DND-41 (cell line): ENCODE data around the gene PROM2.

ENCODE experiments used
- ATAC-seq: fragments of 200-7000 bp; cut with Tn5 transposase; 3 replicates; pipeline ENCODE4 v1.9.1; 2021; ENCODE audit warnings: low read depth; ENCODE audit not compliant: insufficient read depth
- DNase-seq: peaks from one replicate; pipeline ENCODE4 v3.0.0-alpha.2; 2020
- H2AFZ ChIP-seq: 2 replicates; pipeline ENCODE4 v1.6.0; 2012; ENCODE audit warnings: low read depth, low read length
- H3K27ac ChIP-seq: 2 replicates; pipeline ENCODE4 v1.5.1; 2012; ENCODE audit warnings: low read length, inconsistent platforms
- H3K27me3 ChIP-seq: fragments of 200-600 bp; sonication (generic); 2 replicates; pipeline ENCODE4 v1.6.0; 2012; ENCODE audit warnings: low read length, mild to moderate bottlenecking, inconsistent platforms; ENCODE audit not compliant: insufficient read depth, poor library complexity
- H3K36me3 ChIP-seq: 2 replicates; pipeline ENCODE4 v1.5.1; 2012; ENCODE audit warnings: low read length, inconsistent platforms; ENCODE audit not compliant: insufficient read depth
- H3K4me1 ChIP-seq: 2 replicates; pipeline ENCODE4 v1.5.1; 2012; ENCODE audit warnings: mild to moderate bottlenecking, low read length; ENCODE audit not compliant: insufficient read depth
- H3K4me2 ChIP-seq: 2 replicates; pipeline ENCODE4 v1.6.0; 2012; ENCODE audit warnings: mild to moderate bottlenecking, moderate library complexity, low read length, inconsistent platforms; ENCODE audit not compliant: insufficient read depth
- H3K4me3 ChIP-seq, 2 experiments: fragments of 200-600 bp in 1 of 2; shearing (Covaris generic) in 1 of 2; 2 replicates each; pipeline ENCODE4 v1.5.1; 2012 to 2016; ENCODE audit warnings: inconsistent platforms in 2 of 2, low read length in 2 of 2, mild to moderate bottlenecking in 2 of 2, low read depth in 1 of 2, moderate library complexity in 1 of 2
- H3K79me2 ChIP-seq: 2 replicates; pipeline ENCODE4 v1.6.0; 2012; ENCODE audit warnings: low read length, inconsistent platforms; ENCODE audit not compliant: insufficient read depth
- H3K9ac ChIP-seq: 2 replicates; pipeline ENCODE4 v1.6.0; 2012; ENCODE audit warnings: low read depth, mild to moderate bottlenecking, inconsistent platforms, low read length, moderate library complexity
- H3K9me3 ChIP-seq: 2 replicates; pipeline ENCODE4 v1.5.1; 2012; ENCODE audit warnings: low read length, moderate library complexity, mild to moderate bottlenecking, inconsistent platforms; ENCODE audit not compliant: insufficient read depth, severe bottlenecking
- H4K20me1 ChIP-seq: 2 replicates; pipeline ENCODE4 v1.6.0; 2012; ENCODE audit warnings: low read length; ENCODE audit not compliant: insufficient read depth
- EZH2 ChIP-seq: IDR thresholded peaks from 3 replicates; pipeline ENCODE4 v1.6.1; 2012; ENCODE audit warnings: borderline replicate concordance, low read depth, mild to moderate bottlenecking, moderate library complexity, low read length, inconsistent platforms; ENCODE audit not compliant: severe bottlenecking
- TF ChIP-seq, protein P1 (sequence below): IDR thresholded peaks from 2 replicates; pipeline ENCODE4 v1.5.1; 2012; ENCODE audit warnings: borderline replicate concordance, low read length, moderate library complexity, mild to moderate bottlenecking; ENCODE audit not compliant: poor library complexity, severe bottlenecking; ENCODE audit errors: extremely low read depth

Gene PROM2

DNA sequence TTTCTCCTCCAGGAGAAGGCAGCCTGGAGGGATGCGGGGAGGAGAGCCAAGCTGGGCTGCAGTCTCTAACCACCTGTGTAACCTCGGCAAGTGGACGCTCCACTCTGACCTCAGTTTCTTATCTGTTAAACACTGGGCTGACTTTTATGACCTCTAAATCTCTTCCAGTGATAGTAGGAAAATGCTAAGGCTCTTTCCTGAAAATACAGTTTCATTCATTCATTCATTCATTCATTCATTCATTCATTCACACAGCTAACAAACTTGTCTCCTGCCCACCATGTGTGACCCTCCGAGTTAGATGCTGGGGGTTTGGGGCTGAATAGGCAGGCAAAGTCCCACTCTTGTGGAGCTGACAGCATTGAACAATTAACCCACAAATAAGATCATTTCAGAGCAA, 9.3 kb downstream of the PROM2 start:
- H2AFZ ChIP-seq: no peak overlapping the region
- H3K27me3 ChIP-seq: no peaks in the 10 kb centered on the region
- H4K20me1 ChIP-seq: peaks cover 3% of the 10 kb centered on the region; the same call in 1 of the 2 replicates
- H3K4me2 ChIP-seq: no peak overlapping the region
- no peak for ATAC-seq
- TF ChIP-seq EZH2: no peak
- TF ChIP-seq, protein P1, sequence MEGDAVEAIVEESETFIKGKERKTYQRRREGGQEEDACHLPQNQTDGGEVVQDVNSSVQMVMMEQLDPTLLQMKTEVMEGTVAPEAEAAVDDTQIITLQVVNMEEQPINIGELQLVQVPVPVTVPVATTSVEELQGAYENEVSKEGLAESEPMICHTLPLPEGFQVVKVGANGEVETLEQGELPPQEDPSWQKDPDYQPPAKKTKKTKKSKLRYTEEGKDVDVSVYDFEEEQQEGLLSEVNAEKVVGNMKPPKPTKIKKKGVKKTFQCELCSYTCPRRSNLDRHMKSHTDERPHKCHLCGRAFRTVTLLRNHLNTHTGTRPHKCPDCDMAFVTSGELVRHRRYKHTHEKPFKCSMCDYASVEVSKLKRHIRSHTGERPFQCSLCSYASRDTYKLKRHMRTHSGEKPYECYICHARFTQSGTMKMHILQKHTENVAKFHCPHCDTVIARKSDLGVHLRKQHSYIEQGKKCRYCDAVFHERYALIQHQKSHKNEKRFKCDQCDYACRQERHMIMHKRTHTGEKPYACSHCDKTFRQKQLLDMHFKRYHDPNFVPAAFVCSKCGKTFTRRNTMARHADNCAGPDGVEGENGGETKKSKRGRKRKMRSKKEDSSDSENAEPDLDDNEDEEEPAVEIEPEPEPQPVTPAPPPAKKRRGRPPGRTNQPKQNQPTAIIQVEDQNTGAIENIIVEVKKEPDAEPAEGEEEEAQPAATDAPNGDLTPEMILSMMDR: no peak
- H3K36me3 ChIP-seq: no peaks in the 10 kb centered on the region
- H3K4me3 ChIP-seq: no peak overlapping the region
- no peak overlapping the region for H3K9ac ChIP-seq
- H3K9me3 ChIP-seq: no peaks in the 10 kb centered on the region
- H3K79me2 ChIP-seq: no peaks in the 10 kb centered on the region
- DNase-seq: no peak
- no peak overlapping the region for H3K27ac ChIP-seq
- no peaks in the 10 kb centered on the region for H3K4me1 ChIP-seq

DNA sequence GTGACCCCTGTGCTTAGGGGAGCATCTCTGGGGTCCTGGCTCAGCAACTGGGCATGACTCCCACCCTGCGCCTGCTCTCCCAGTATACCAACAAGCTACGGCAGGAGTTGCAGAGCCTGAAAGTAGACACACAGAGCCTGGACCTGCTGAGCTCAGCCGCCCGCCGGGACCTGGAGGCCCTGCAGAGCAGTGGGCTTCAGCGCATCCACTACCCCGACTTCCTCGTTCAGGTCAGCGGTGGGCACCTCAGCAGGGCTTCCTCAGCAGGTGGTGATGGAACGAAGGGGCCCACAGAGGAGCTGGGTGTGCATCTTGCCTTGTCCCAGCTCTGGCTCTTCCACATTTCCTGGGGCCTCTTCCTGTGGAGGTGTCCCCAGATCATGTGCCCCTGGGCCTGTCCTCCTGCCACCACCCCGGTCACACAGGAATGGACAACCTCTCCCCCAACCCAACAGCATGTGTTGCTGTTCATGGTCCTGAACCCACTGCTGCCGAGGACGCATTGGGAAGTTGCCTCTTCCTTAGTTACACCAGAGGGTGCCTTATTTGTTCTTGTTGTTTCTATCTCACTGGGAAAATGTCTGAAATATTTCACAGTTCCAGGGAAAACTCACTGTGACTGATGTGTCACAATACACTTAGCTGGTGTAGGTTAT, 10.8 kb downstream of the PROM2 start:
- H3K9me3 ChIP-seq: no peaks in the 10 kb centered on the region
- DNase-seq (no peak), ATAC-seq (no peak)
- H3K36me3 ChIP-seq: no peaks in the 10 kb centered on the region
- no peaks in the 10 kb centered on the region for H3K79me2 ChIP-seq
- H3K4me2 ChIP-seq: no peak overlapping the region
- H3K4me3 ChIP-seq: no peak overlapping the region
- TF ChIP-seq EZH2: no peak
- TF ChIP-seq, protein P1: no peak
- no peak overlapping the region for H3K27ac ChIP-seq
- H2AFZ ChIP-seq: no peak overlapping the region
- H4K20me1 ChIP-seq: peaks cover 3% of the 10 kb centered on the region; the same call in 1 of the 2 replicates
- no peak overlapping the region for H3K9ac ChIP-seq
- H3K27me3 ChIP-seq: no peaks in the 10 kb centered on the region
- no peaks in the 10 kb centered on the region for H3K4me1 ChIP-seq

DNA sequence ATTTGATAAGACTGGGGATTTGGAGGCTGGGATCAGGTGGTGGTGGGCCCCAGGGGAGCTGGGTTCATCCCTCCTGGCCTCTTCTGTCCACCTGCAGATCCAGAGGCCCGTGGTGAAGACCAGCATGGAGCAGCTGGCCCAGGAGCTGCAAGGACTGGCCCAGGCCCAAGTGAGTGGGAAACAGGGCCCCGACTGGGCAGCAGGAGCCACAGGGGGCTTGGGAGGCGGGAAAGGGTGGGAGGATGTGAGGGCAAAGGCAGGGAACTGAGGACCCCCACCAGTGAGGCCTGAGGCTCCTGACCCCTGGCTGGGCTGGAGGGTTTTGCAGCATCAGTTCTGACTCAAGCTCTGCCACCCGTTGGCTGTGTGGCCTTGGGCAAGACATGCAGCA, 11.3 kb downstream of the PROM2 start:
- no peak overlapping the region for H3K4me3 ChIP-seq
- no peak overlapping the region for H2AFZ ChIP-seq
- TF ChIP-seq EZH2: no peak
- TF ChIP-seq, protein P1: no peak
- no peaks in the 10 kb centered on the region for H3K4me1 ChIP-seq
- peaks cover 3% of the 10 kb centered on the region; the same call in 1 of the 2 replicates for H4K20me1 ChIP-seq
- H3K36me3 ChIP-seq: no peaks in the 10 kb centered on the region
- ATAC-seq (no peak), DNase-seq (no peak)
- no peak overlapping the region for H3K27ac ChIP-seq
- H3K27me3 ChIP-seq: no peaks in the 10 kb centered on the region
- no peaks in the 10 kb centered on the region for H3K79me2 ChIP-seq
- H3K9me3 ChIP-seq: peaks cover 3% of the 10 kb centered on the region
- no peak overlapping the region for H3K4me2 ChIP-seq
- no peak overlapping the region for H3K9ac ChIP-seq
